GM19099 (cell line): ENCODE data around the gene MUC13.

Source experiments
- POLR2A ChIP-seq: IDR thresholded peaks from 3 replicates; pipeline ENCODE4 v1.6.1; 2011; ENCODE audit warnings: low read depth; ENCODE audit not compliant: insufficient read length; ENCODE audit errors: extremely low read depth

The MUC13 gene

GRCh38 chr3:124924741-124925140 lies 9.8 kb downstream of the MUC13 start:
- TF ChIP-seq POLR2A: no peak

GRCh38 chr3:124923833-124924232 lies 10.7 kb downstream of the MUC13 start:
- no peak for TF ChIP-seq POLR2A

GRCh38 chr3:124920718-124921117 lies 13.8 kb downstream of the MUC13 start:
- TF ChIP-seq POLR2A: no peak

- TF ChIP-seq POLR2A: no peak
Measured at GRCh38 chr3:124919756-124920155, 14.8 kb downstream of the MUC13 start.

- TF ChIP-seq POLR2A: no peak
Measured at GRCh38 chr3:124918524-124918923, 16.0 kb downstream of the MUC13 start.

GRCh38 chr3:124916837-124917409 lies 17.6 kb downstream of the MUC13 start:
- no peak for TF ChIP-seq POLR2A

GRCh38 chr3:124915254-124915653 lies 19.3 kb downstream of the MUC13 start:
- TF ChIP-seq POLR2A: no peak

GRCh38 chr3:124907957-124908356 lies 26.6 kb downstream of the MUC13 start:
- TF ChIP-seq POLR2A: no peak

- no peak for TF ChIP-seq POLR2A
Measured at GRCh38 chr3:124904835-124905492, 29.6 kb downstream of the MUC13 start.

- TF ChIP-seq POLR2A: no peak
Measured at GRCh38 chr3:124903896-124904834, 30.4 kb downstream of the MUC13 start.

GRCh38 chr3:124896824-124897526 lies 37.6 kb downstream of the MUC13 start:
- no peak for TF ChIP-seq POLR2A

GRCh38 chr3:124895756-124896155 lies 38.8 kb downstream of the MUC13 start:
- no peak for TF ChIP-seq POLR2A

GRCh38 chr3:124893526-124893925 lies 41.0 kb downstream of the MUC13 start:
- TF ChIP-seq POLR2A: no peak

- no peak for TF ChIP-seq POLR2A
Measured at GRCh38 chr3:124890573-124891190, 43.9 kb downstream of the MUC13 start.
